ENCODE measurements around the gene FAM168A. TPM values are rescaled to one million over a fixed set of nuclear protein-coding genes. Genes with fewer than 3 reads are reported as not detected.

Gene FAM168A
- total and polyA plus RNA-seq, 9 of the 15 experiments (the other 6 are each of a cell fraction or from before 2014, with no cell fraction given), result 0.44 to 7.2 (median 2.9) TPM

DNA sequence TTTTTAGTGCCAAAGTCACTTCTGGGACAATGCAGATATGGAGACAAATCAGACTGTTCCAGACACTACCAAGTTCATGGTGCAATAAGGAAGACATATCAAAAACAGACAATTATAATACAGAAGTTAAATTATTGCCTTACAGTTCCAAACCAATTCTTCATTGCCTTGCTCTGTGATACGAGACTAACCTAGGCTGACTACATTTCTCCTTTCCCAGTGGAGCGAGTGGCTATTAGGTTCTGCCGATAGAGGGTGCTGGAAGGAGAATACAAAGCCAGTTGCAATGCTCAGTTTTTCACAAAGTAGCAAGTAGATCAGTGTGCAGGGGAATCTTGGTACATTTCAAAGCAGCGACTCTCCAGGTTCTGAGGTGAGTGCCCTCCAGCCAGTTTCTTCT lies 67.8 kb downstream of the FAM168A start (continued):
- TF ChIP-seq NFE2 (IDR thresholded peaks at IDR 0.05; ENCODE audit: low read depth) (no peak), RAD21 (CRISPR knock-in tag; conservative IDR thresholded peaks at IDR 0.05 in 1 of 2, IDR thresholded peaks at IDR 0.05 in 1 of 2) (peak; percentile 36 to 69), XRCC5 (IDR thresholded peaks at IDR 0.05; ENCODE audit: low read depth, low read length) (no peak), PML (IDR thresholded peaks at IDR 0.05; ENCODE audit: low read length) (no peak)
- TF ChIP-seq, protein P1, sequence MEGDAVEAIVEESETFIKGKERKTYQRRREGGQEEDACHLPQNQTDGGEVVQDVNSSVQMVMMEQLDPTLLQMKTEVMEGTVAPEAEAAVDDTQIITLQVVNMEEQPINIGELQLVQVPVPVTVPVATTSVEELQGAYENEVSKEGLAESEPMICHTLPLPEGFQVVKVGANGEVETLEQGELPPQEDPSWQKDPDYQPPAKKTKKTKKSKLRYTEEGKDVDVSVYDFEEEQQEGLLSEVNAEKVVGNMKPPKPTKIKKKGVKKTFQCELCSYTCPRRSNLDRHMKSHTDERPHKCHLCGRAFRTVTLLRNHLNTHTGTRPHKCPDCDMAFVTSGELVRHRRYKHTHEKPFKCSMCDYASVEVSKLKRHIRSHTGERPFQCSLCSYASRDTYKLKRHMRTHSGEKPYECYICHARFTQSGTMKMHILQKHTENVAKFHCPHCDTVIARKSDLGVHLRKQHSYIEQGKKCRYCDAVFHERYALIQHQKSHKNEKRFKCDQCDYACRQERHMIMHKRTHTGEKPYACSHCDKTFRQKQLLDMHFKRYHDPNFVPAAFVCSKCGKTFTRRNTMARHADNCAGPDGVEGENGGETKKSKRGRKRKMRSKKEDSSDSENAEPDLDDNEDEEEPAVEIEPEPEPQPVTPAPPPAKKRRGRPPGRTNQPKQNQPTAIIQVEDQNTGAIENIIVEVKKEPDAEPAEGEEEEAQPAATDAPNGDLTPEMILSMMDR (IDR thresholded peaks at IDR 0.05 in 2 of 3, conservative IDR thresholded peaks at IDR 0.05 in 1 of 3; ENCODE audit: insufficient read depth in 2 of 3, low read depth in 1 of 3, low read length in 3 of 3), result peak; percentile 55 to 76 (median 72)

DNA sequence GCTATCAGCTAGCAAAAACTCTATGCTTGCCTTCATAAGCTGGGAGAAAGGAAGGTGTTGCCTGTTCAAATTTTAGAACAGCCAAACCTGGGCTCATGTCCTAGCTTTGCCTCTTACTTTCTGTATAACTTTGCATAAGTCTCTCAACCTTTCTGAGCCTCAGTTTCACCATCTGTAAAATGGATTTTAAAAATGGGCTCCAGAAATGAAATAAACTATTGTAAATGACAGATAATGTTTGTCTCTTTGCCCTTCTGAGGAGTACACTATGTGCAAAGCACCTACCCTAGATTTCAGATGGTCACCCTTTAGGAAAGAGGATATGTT lies 68.7 kb downstream of the FAM168A start:
- Histone ChIP-seq H3K27ac (ENCODE audit: extremely low read depth, low read depth, low read length) (no peak overlapping the region), H3K4me1 (replicated peaks in 1 of 2; ENCODE audit: control insufficient read depth in 2 of 2, insufficient read depth in 2 of 2, low read length in 2 of 2) (no peaks in the 10 kb centered on the region), H3K4me2 (ENCODE audit: insufficient read depth, low read length) (no peak overlapping the region), H3K9ac (ENCODE audit: insufficient read depth in 1 of 2, low read depth in 2 of 2, low read length in 2 of 2) (no peak overlapping the region), H3K36me3 (ENCODE audit: control insufficient read depth, insufficient read depth, low read length) (no peaks in the 10 kb centered on the region), H4K20me1 (replicated peaks; ENCODE audit: control insufficient read depth, insufficient read depth, low read length) (no peaks in the 10 kb centered on the region), H3K79me2 (ENCODE audit: control insufficient read depth, insufficient read depth, low read length) (no peaks in the 10 kb centered on the region), H3K4me3 (no peak overlapping the region), H3K9me3 (replicated peaks; ENCODE audit: control insufficient read depth, insufficient read depth, low read depth, low read length) (no peaks in the 10 kb centered on the region), H3K9me1 (ENCODE audit: control insufficient read depth, insufficient read depth, low read length) (no peaks in the 10 kb centered on the region), H2AFZ (ENCODE audit: low read depth, low read length) (no peak overlapping the region), H3K27me3 (ENCODE audit: control insufficient read depth in 2 of 2, insufficient read depth in 2 of 2, low read length in 2 of 2) (no peaks in the 10 kb centered on the region; a peak in 1 of 5 replicates)
- POLR2A ChIA-PET, result interaction anchor here (0.7 to 1.4 kb wide), 2 partner anchors 14 to 424 kb away, joined by 3 read pairs; no protein-coding TSS in a partner anchor
- TF ChIP-seq SAP30 (IDR thresholded peaks at IDR 0.05; ENCODE audit: borderline replicate concordance, insufficient read depth, low read depth, low read length, poor library complexity, severe bottlenecking), result no peak
- TF ChIP-seq ZNF584 (CRISPR knock-in tag; IDR thresholded peaks at IDR 0.05; ENCODE audit: low read depth), result no peak
- TF ChIP-seq CAMTA2 (CRISPR knock-in tag; conservative IDR thresholded peaks at IDR 0.05), result no peak
- TF ChIP-seq RBM25 (IDR thresholded peaks at IDR 0.05; ENCODE audit: low read depth, low read length, severe bottlenecking), result peak; percentile 62
- TF ChIP-seq, protein P2, sequence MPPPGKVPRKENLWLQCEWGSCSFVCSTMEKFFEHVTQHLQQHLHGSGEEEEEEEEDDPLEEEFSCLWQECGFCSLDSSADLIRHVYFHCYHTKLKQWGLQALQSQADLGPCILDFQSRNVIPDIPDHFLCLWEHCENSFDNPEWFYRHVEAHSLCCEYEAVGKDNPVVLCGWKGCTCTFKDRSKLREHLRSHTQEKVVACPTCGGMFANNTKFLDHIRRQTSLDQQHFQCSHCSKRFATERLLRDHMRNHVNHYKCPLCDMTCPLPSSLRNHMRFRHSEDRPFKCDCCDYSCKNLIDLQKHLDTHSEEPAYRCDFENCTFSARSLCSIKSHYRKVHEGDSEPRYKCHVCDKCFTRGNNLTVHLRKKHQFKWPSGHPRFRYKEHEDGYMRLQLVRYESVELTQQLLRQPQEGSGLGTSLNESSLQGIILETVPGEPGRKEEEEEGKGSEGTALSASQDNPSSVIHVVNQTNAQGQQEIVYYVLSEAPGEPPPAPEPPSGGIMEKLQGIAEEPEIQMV (tag; conservative IDR thresholded peaks at IDR 0.05; ENCODE audit: low read depth), result no peak
- no peak for TF ChIP-seq EP400 (IDR thresholded peaks at IDR 0.05)
- TF ChIP-seq ATF7 (IDR thresholded peaks at IDR 0.05), result no peak
- no peak for TF ChIP-seq MTA2 (IDR thresholded peaks at IDR 0.05; ENCODE audit: low read depth)
- TF ChIP-seq KDM1A (IDR thresholded peaks at IDR 0.05), result 0 out of 4 replicates have a peak, but pooled peaks of 1 of the 2 experiments have one; percentile 11
- no peak for TF ChIP-seq TAF1 (IDR thresholded peaks at IDR 0.05; ENCODE audit: control insufficient read depth, extremely low read depth, insufficient read depth, low read length, severe bottlenecking)
- in situ Hi-C loops (cut with MboI), result loop anchor here (10.0 kb wide), 1 partner anchor 576 kb away; no protein-coding TSS in a partner anchor
- ATAC-seq, result no peak
- DNase-seq (ENCODE audit: extremely low read depth in 1 of 4, low spot score in 3 of 4), result no peak
- intact Hi-C loops (cut with micrococcal nuclease), result loop anchor here (5.0 kb wide), 1 partner anchor 133 kb away; no protein-coding TSS in a partner anchor
- CTCF ChIA-PET (ENCODE audit: low intra/inter-chr PET ratio), result interaction anchor here (0.6 kb wide), 1 partner anchor 9 kb away, joined by 3 read pairs; no protein-coding TSS in a partner anchor
- FAIRE-seq, result no peak
- no TSS peak for BruUV-seq (replicated peaks)
